K562 (cell line): ENCODE results near the gene ARHGAP15. TPM values are rescaled to one million over a fixed set of nuclear protein-coding genes. Genes with fewer than 3 reads are reported as not detected.
A peak's percentile ranks its signal among the peaks of the same experiment; 100 is the strongest.

Experiments
- ATAC-seq: fragments of 200-7000 bp; cut with Tn5 transposase; 3 replicates; pipeline ENCODE4 v1.9.1; 2020; ENCODE audit warnings: moderate library complexity
- BruUV-seq: library from RNA; stranded (reverse); fragments of 400-500 nt; replicated peaks from 2 replicates; lab custom pipeline; 2021; lab: Mats Ljungman, UMichigan
- CTCF ChIA-PET: fragments of 300-600 bp; formaldehyde crosslinking; extraction: SDS; loops from one replicate; lab custom pipeline; 2021; ENCODE audit warnings: low intra/inter-chr PET ratio; lab: Yijun Ruan, JAX
- POLR2A ChIA-PET: fragments of 300-600, 350-650 bp; sonication (Branson Sonifier 250); formaldehyde crosslinking; extraction: SDS; loops from one replicate; lab custom pipeline; 2021; ENCODE audit warnings: antibody characterized with exemption, inconsistent platforms; lab: Yijun Ruan, JAX
- DNase-seq, 4 experiments: peaks; one replicate each; pipeline versions ENCODE4 v3.0.0 to v3.0.0-alpha.2; 2011 to 2018; ENCODE audit warnings: low spot score in 3 of 4, mixed read lengths in 3 of 4; ENCODE audit errors: extremely low read depth in 1 of 4
- FAIRE-seq: peaks from 2 replicates; lab custom pipeline; 2011; peaks lifted over from hg19 to GRCh38; lab: Jason Lieb, UNC
- H2AFZ ChIP-seq: 2 replicates; pipeline ENCODE4 v1.6.0; 2011; ENCODE audit warnings: low read depth, low read length, control low read depth, inconsistent platforms
- H3K27ac ChIP-seq: fragments of 200-600 bp; 3 replicates; pipeline ENCODE4 v1.8.0; 2011; ENCODE audit warnings: low read depth, mild to moderate bottlenecking, control low read depth, inconsistent platforms, low read length, moderate library complexity, mixed read lengths; ENCODE audit errors: extremely low read depth
- H3K27me3 ChIP-seq, 2 experiments: fragments of 300-600 bp in 1 of 2; 2 replicates in 1 of 2; 3 replicates in 1 of 2; pipeline versions ENCODE4 v1.6.0 to v1.8.0; 2011; ENCODE audit warnings: inconsistent platforms in 2 of 2, low read length in 2 of 2, mild to moderate bottlenecking in 1 of 2, mixed read lengths in 1 of 2, moderate library complexity in 1 of 2; ENCODE audit not compliant: control insufficient read depth in 2 of 2, insufficient read depth in 2 of 2
- H3K36me3 ChIP-seq: fragments of 300-600 bp; 3 replicates; pipeline ENCODE4 v1.8.0; 2011; ENCODE audit warnings: mild to moderate bottlenecking, low read length, inconsistent platforms; ENCODE audit not compliant: control insufficient read depth, insufficient read depth
- H3K4me1 ChIP-seq, 2 experiments: fragments of 200-600 bp in 1 of 2; replicated peaks in 1 of 2; 2 replicates in 1 of 2; 3 replicates in 1 of 2; pipeline versions ENCODE4 v1.5.1 to v1.8.0; 2011; ENCODE audit warnings: inconsistent platforms in 2 of 2, low read length in 2 of 2, mild to moderate bottlenecking in 1 of 2, mixed read lengths in 1 of 2, moderate library complexity in 1 of 2; ENCODE audit not compliant: control insufficient read depth in 2 of 2, insufficient read depth in 2 of 2
- H3K4me2 ChIP-seq: 2 replicates; pipeline ENCODE4 v1.6.1; 2011; ENCODE audit warnings: low read length, control low read depth, inconsistent platforms, mixed read lengths; ENCODE audit not compliant: insufficient read depth
- H3K4me3 ChIP-seq: fragments of 200-600 bp; sonication (generic), shearing (Covaris generic); 2 replicates; pipeline ENCODE4 v1.5.1; 2016; ENCODE audit warnings: control low read depth, inconsistent platforms
- H3K79me2 ChIP-seq: fragments of 200-600 bp; 3 replicates; pipeline ENCODE4 v1.8.0; 2011; ENCODE audit warnings: low read length, inconsistent platforms; ENCODE audit not compliant: control insufficient read depth, insufficient read depth
- H3K9ac ChIP-seq, 2 experiments: 2 replicates each; pipeline versions ENCODE4 v1.6.0 to v1.6.1; 2011; ENCODE audit warnings: low read depth in 2 of 2, low read length in 2 of 2, control low read depth in 1 of 2, inconsistent platforms in 1 of 2, mild to moderate bottlenecking in 1 of 2, mixed read lengths in 1 of 2; ENCODE audit not compliant: insufficient read depth in 1 of 2
- H3K9me1 ChIP-seq: one replicate; pipeline ENCODE4 v1.6.0; 2011; ENCODE audit warnings: inconsistent platforms, mild to moderate bottlenecking, low read length, moderate library complexity; ENCODE audit not compliant: control insufficient read depth, insufficient read depth
- H3K9me3 ChIP-seq: replicated peaks from 2 replicates; pipeline ENCODE4 v1.5.1; 2011; ENCODE audit warnings: low read depth, low read length, inconsistent platforms; ENCODE audit not compliant: control insufficient read depth, insufficient read depth
- H4K20me1 ChIP-seq: replicated peaks from 2 replicates; pipeline ENCODE4 v1.6.1; 2011; ENCODE audit warnings: low read length, inconsistent platforms, mixed read lengths; ENCODE audit not compliant: control insufficient read depth, insufficient read depth
- CBX2 ChIP-seq: fragments of 200-600 bp; sonication (generic); IDR thresholded peaks from one replicate; pipeline ENCODE4 v1.6.1; 2012; ENCODE audit warnings: mild to moderate bottlenecking, low read length, inconsistent platforms; ENCODE audit not compliant: insufficient read depth, poor library complexity, severe bottlenecking
- EGR1 ChIP-seq: fragments of 450-650 bp; conservative IDR thresholded peaks from 2 replicates; pipeline ENCODE4 v1.6.1; 2017; ENCODE audit warnings: mild to moderate bottlenecking
- MAFK ChIP-seq: IDR thresholded peaks from 2 replicates; pipeline ENCODE4 v1.6.1; 2011; ENCODE audit warnings: low read length, improper control_type of control experiment
- NCOA6 ChIP-seq: fragments of 450-650 bp; IDR thresholded peaks from 2 replicates; pipeline ENCODE4 v1.6.1; 2017; ENCODE audit warnings: mild to moderate bottlenecking
- PML ChIP-seq: IDR thresholded peaks from 2 replicates; pipeline ENCODE4 v1.6.1; 2012; ENCODE audit warnings: low read length, inconsistent platforms
- ZFX ChIP-seq: sonication (generic); formaldehyde crosslinking; IDR thresholded peaks from 2 replicates; pipeline ENCODE4 v1.8.0; 2022; ENCODE audit warnings: mild to moderate bottlenecking, missing genetic modification reagents, moderate library complexity
- ZNF445 ChIP-seq: fragments of 250-450 bp; sonication (Bioruptor Pico); IDR thresholded peaks from 2 replicates; pipeline ENCODE4 v1.4.0; 2020; ENCODE audit warnings: low read depth, mild to moderate bottlenecking, moderate library complexity
- WGBS: fragments of 100-300 bp; shearing (Covaris generic); methylation state at CpG from one replicate; pipeline ENCODE4 v1.1.6; 2016; ENCODE audit warnings: low coverage, mixed read lengths; ENCODE audit not compliant: insufficient coverage; ENCODE audit errors: missing lambda C conversion rate; 5-methylcytosine and 5-hydroxymethylcytosine counted together
- in situ Hi-C: fragments of 300-500 bp; cut with MboI; formaldehyde crosslinking; loops from 4 replicates; pipeline ENCODE4 v1.15.0; 2018; ENCODE audit warnings: inconsistent platforms, mixed read lengths
- intact Hi-C: fragments of 100-400 bp; cut with micrococcal nuclease; formaldehyde crosslinking; loops from 2 replicates; pipeline ENCODE4 v1.14.2; 2022
- polyA plus RNA-seq, 8 experiments: library from polyadenylated mRNA; depleted of rRNA in 4 of 8; stranded (reverse) in 5 of 8; unstranded in 3 of 8; fragments of >200 nt; fragmentation: Nextera tagmentation in 2 of 8; fragmentation: Illumina TruSeq in 1 of 8; extraction: Ambion mirVana in 2 of 8; extraction: Trizol in 1 of 8; gene quantifications; 2 replicates each; pipeline versions ENCODE4 v1.2.1 to v1.2.3, GENCODE V29; 2011 to 2014; ENCODE audit warnings: inconsistent platforms in 1 of 8, missing spikeins in 1 of 8
- total RNA-seq, 7 experiments: library from RNA; depleted of rRNA in 6 of 7; stranded (reverse); fragments of >200 nt in 6 of 7; fragmentation: Illumina TruSeq in 2 of 7; extraction: Trizol in 2 of 7; gene quantifications; 2 replicates each; pipeline versions ENCODE4 v1.2.1 to v1.2.3, GENCODE V29; 2011 to 2021; ENCODE audit warnings: low replicate concordance in 1 of 7
- TF ChIP-seq, protein P1 (sequence below): fragments of 450-650 bp; IDR thresholded peaks from 2 replicates; pipeline ENCODE4 v1.6.1; 2016; ENCODE audit warnings: low read depth
- TF ChIP-seq, protein P2 (sequence below), 3 experiments: IDR thresholded peaks in 2 of 3; conservative IDR thresholded peaks in 1 of 3; 2 replicates each; pipeline ENCODE4 v1.5.1; 2011 to 2012; ENCODE audit warnings: low read length in 3 of 3, mild to moderate bottlenecking in 3 of 3, control low read depth in 2 of 3, improper control_type of control experiment in 1 of 3, inconsistent platforms in 1 of 3, low read depth in 1 of 3, mixed read lengths in 1 of 3, moderate library complexity in 1 of 3; ENCODE audit not compliant: insufficient read depth in 2 of 3

ARHGAP15 gene
- total and polyA plus RNA-seq, 9 of the 15 experiments (the other 6 are each of a cell fraction or from before 2014, with no cell fraction given) = 1.5 to 17.9 (median 7.9) TPM

DNA sequence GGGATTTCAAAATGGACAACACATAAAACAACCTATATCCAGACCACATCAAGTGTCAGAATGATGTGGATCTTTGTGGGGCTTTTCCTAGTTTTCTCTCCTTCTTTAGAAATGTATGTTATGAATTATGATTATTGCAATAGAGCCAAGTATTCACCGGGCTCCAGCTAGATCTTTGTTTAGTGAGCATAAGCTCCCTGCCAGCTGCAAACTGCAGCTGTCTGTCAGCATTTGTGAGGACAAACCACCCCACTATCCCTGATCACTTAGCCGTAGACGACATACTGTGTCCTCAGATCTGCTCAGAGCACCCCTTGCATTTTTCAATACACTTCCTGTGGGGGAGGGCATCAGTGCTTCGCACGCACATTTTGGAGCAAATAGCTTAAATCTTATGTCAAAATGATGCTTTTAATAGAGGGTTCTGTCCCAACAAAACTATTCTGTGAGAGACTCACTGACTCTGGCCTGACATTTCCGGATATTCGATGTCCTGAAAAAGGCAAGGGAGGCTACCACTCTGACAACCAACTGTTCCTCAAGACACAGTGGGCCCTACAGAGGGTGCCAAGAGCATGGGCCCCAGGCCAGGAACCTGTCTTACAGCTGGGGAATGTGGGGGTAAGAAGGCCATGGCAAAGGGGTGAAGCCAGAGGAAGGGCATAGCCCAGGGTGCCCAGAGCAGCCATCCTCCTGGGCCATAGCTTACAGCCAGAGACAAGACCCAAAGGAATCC, 346.0 kb downstream of the ARHGAP15 start:
- WGBS = 17% methylated on average over 7 of the region's 7 CpGs
- Histone ChIP-seq H3K27ac (no peak overlapping the region), H3K9me3 (no peaks in the 10 kb centered on the region), H3K4me1 (no peaks in the 10 kb centered on the region), H2AFZ (peak overlapping the region; percentile 17; the same call in 1 of the 2 replicates), H3K9ac (no peak overlapping the region), H3K4me3 (no peak overlapping the region), H3K36me3 (no peaks in the 10 kb centered on the region), H4K20me1 (no peaks in the 10 kb centered on the region), H3K9me1 (no peaks in the 10 kb centered on the region), H3K79me2 (no peaks in the 10 kb centered on the region), H3K27me3 (no peaks in the 10 kb centered on the region), H3K4me2 (no peak overlapping the region)
- ATAC-seq (no peak), FAIRE-seq (no peak), DNase-seq (no peak)
- no TSS peak for BruUV-seq
- in situ Hi-C loops (no loop called here), intact Hi-C loops (no loop called here)
- CTCF ChIA-PET = no interaction called here
- POLR2A ChIA-PET = interaction anchor here (0.6 kb wide), 1 partner anchor 314 kb away, joined by 3 read pairs; no protein-coding TSS in a partner anchor
- TF ChIP-seq, protein P1, sequence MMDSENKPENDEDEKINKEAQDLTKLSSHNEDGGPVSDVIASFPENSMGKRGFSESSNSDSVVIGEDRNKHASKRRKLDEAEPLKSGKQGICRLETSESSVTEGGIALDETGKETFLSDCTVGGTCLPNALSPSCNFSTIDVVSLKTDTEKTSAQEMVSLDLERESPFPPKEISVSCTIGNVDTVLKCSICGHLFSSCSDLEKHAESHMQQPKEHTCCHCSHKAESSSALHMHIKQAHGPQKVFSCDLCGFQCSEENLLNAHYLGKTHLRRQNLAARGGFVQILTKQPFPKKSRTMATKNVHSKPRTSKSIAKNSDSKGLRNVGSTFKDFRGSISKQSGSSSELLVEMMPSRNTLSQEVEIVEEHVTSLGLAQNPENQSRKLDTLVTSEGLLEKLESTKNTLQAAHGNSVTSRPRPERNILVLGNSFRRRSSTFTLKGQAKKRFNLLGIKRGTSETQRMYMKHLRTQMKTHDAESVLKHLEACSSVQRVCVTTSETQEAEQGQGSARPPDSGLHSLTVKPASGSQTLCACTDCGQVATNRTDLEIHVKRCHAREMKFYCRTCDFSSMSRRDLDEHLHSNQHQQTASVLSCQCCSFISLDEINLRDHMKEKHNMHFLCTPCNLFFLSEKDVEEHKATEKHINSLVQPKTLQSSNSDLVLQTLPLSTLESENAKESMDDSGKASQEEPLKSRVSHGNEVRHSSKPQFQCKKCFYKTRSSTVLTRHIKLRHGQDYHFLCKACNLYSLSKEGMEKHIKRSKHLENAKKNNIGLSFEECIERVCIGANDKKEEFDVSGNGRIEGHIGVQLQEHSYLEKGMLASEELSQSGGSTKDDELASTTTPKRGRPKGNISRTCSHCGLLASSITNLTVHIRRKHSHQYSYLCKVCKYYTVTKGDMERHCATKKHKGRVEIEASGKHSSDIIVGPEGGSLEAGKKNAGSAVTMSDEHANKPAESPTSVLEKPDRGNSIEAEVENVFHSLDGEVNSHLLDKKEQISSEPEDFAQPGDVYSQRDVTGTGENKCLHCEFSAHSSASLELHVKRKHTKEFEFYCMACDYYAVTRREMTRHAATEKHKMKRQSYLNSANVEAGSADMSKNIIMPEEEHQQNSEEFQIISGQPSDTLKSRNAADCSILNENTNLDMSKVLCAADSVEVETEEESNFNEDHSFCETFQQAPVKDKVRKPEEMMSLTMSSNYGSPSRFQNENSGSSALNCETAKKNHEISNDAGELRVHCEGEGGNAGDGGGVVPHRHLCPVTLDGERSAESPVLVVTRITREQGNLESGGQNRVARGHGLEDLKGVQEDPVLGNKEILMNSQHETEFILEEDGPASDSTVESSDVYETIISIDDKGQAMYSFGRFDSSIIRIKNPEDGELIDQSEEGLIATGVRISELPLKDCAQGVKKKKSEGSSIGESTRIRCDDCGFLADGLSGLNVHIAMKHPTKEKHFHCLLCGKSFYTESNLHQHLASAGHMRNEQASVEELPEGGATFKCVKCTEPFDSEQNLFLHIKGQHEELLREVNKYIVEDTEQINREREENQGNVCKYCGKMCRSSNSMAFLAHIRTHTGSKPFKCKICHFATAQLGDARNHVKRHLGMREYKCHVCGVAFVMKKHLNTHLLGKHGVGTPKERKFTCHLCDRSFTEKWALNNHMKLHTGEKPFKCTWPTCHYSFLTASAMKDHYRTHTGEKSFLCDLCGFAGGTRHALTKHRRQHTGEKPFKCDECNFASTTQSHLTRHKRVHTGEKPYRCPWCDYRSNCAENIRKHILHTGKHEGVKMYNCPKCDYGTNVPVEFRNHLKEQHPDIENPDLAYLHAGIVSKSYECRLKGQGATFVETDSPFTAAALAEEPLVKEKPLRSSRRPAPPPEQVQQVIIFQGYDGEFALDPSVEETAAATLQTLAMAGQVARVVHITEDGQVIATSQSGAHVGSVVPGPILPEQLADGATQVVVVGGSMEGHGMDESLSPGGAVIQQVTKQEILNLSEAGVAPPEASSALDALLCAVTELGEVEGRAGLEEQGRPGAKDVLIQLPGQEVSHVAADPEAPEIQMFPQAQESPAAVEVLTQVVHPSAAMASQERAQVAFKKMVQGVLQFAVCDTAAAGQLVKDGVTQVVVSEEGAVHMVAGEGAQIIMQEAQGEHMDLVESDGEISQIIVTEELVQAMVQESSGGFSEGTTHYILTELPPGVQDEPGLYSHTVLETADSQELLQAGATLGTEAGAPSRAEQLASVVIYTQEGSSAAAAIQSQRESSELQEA = no peak
- TF ChIP-seq ZFX (CRISPR knock-in tag) (no peak), NCOA6 (no peak), ZNF445 (no peak), CBX2 (no peak), PML (no peak), EGR1 (no peak), MAFK (no peak)
- TF ChIP-seq, protein P2, sequence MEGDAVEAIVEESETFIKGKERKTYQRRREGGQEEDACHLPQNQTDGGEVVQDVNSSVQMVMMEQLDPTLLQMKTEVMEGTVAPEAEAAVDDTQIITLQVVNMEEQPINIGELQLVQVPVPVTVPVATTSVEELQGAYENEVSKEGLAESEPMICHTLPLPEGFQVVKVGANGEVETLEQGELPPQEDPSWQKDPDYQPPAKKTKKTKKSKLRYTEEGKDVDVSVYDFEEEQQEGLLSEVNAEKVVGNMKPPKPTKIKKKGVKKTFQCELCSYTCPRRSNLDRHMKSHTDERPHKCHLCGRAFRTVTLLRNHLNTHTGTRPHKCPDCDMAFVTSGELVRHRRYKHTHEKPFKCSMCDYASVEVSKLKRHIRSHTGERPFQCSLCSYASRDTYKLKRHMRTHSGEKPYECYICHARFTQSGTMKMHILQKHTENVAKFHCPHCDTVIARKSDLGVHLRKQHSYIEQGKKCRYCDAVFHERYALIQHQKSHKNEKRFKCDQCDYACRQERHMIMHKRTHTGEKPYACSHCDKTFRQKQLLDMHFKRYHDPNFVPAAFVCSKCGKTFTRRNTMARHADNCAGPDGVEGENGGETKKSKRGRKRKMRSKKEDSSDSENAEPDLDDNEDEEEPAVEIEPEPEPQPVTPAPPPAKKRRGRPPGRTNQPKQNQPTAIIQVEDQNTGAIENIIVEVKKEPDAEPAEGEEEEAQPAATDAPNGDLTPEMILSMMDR (IDR thresholded peaks at IDR 0.05 in 2 of 3, conservative IDR thresholded peaks at IDR 0.05 in 1 of 3; ENCODE audit: insufficient read depth in 2 of 3, low read depth in 1 of 3, low read length in 3 of 3) = no peak
